CD4-positive, alpha-beta T cell treated with Interleukin-21 for 1 hour (primary cell): Measurements from ENCODE around the gene GAST.

Source experiments
- DNase-seq: peaks from one replicate; pipeline ENCODE4 v3.0.0-alpha.2; 2020

The GAST gene

GRCh38 chr17:41717408-41718286 is 5.5 kb downstream of the GAST start:
- no peak for DNase-seq

GRCh38 chr17:41718287-41718645 is 6.1 kb downstream of the GAST start:
- DNase-seq: no peak

GRCh38 chr17:41722231-41722630 is 10.1 kb downstream of the GAST start:
- no peak for DNase-seq

GRCh38 chr17:41723801-41724475 is 11.8 kb downstream of the GAST start:
- DNase-seq: no peak

- no peak for DNase-seq
Observed at GRCh38 chr17:41724476-41725050, 12.4 kb downstream of the GAST start.

- no peak for DNase-seq
Observed at GRCh38 chr17:41725134-41725533, 13.0 kb downstream of the GAST start.

- no peak for DNase-seq
Observed at GRCh38 chr17:41728056-41728455, 15.9 kb downstream of the GAST start.

- DNase-seq: no peak
Observed at GRCh38 chr17:41730479-41730878, 18.3 kb downstream of the GAST start.

- no peak for DNase-seq
Observed at GRCh38 chr17:41731836-41732235, 19.7 kb downstream of the GAST start.

GRCh38 chr17:41733348-41734138 is 21.4 kb downstream of the GAST start:
- DNase-seq: no peak

GRCh38 chr17:41734139-41734948 is 22.2 kb downstream of the GAST start, which contains the start of gene HAP1:
TSS of gene HAP1 (minus strand) at chr17:41734643. CDS start at chr17:41734634, 9 bp downstream.
- peak; percentile 14 for DNase-seq

GRCh38 chr17:41734949-41735313 is 22.8 kb downstream of the GAST start:
- DNase-seq: no peak

GRCh38 chr17:41735744-41736143 is 23.6 kb downstream of the GAST start:
- no peak for DNase-seq

- DNase-seq: peak; percentile 10
Observed at GRCh38 chr17:41736983-41737679, 25.0 kb downstream of the GAST start.

GRCh38 chr17:41737680-41738023 is 25.5 kb downstream of the GAST start:
- no peak for DNase-seq

- DNase-seq: peak; percentile 79
Observed at GRCh38 chr17:41738077-41738800, 26.1 kb downstream of the GAST start.

GRCh38 chr17:41738801-41739112 is 26.6 kb downstream of the GAST start:
- no peak for DNase-seq

GRCh38 chr17:41739661-41740352 is 27.7 kb downstream of the GAST start:
- no peak for DNase-seq

- DNase-seq: no peak
Observed at GRCh38 chr17:41740506-41740905, 28.4 kb downstream of the GAST start.

- no peak for DNase-seq
Observed at GRCh38 chr17:41741709-41742108, 29.6 kb downstream of the GAST start.

- DNase-seq: no peak
Observed at GRCh38 chr17:41748275-41748674, 36.1 kb downstream of the GAST start.
